WTC11 (cell line): ENCODE results near the gene PRC1. TPM values are rescaled to one million over a fixed set of nuclear protein-coding genes. Genes with fewer than 3 reads are reported as not detected.

Experiments used
- ATAC-seq: fragments of 200-7000 bp; cut with Tn5 transposase; 2 replicates; pipeline ENCODE4 v1.10.0; 2021; ENCODE audit warnings: mild to moderate bottlenecking, moderate library complexity
- CTCF ChIA-PET: fragments of 300-600 bp; sonication (Branson Sonifier 250); formaldehyde crosslinking; loops from one replicate; lab custom pipeline; 2021; ENCODE audit warnings: antibody characterized with exemption; lab: Charles Lee
- POLR2A ChIA-PET: fragments of 350-600 bp; sonication (Branson Sonifier 250); formaldehyde crosslinking; loops from one replicate; lab custom pipeline; 2021; ENCODE audit warnings: antibody characterized with exemption; lab: Charles Lee
- DNase-seq: peaks from one replicate; pipeline ENCODE4 v3.0.0; 2021; ENCODE audit warnings: low spot score
- H3K27ac Mint-ChIP-seq: 2 replicates; pipeline ENCODE4 v1.8.0; 2021; ENCODE audit warnings: mixed read lengths
- H3K27me3 Mint-ChIP-seq: 2 replicates; pipeline ENCODE4 v1.8.0; 2021; ENCODE audit warnings: low read depth, mild to moderate bottlenecking, moderate library complexity, mixed read lengths
- H3K36me3 Mint-ChIP-seq: 2 replicates; pipeline ENCODE4 v1.8.0; 2021; ENCODE audit warnings: mixed read lengths
- H3K4me1 Mint-ChIP-seq: 2 replicates; pipeline ENCODE4 v1.8.0; 2022; ENCODE audit warnings: mixed read lengths
- H3K4me3 Mint-ChIP-seq: 2 replicates; pipeline ENCODE4 v1.8.0; 2021; ENCODE audit warnings: mild to moderate bottlenecking, moderate library complexity, mixed read lengths
- H3K9me3 Mint-ChIP-seq: 2 replicates; pipeline ENCODE4 v1.8.0; 2021; ENCODE audit warnings: mixed read lengths
- ATF1 ChIP-seq: sonication (generic); formaldehyde crosslinking; IDR thresholded peaks from 2 replicates; pipeline ENCODE4 v1.8.1; 2023; ENCODE audit warnings: mild to moderate bottlenecking, moderate library complexity, missing genetic modification reagents
- CBFB ChIP-seq: sonication (generic); formaldehyde crosslinking; IDR thresholded peaks from 2 replicates; pipeline ENCODE4 v1.8.1; 2022; ENCODE audit warnings: mild to moderate bottlenecking, low read depth, missing genetic modification reagents
- CREB1 ChIP-seq: sonication (generic); formaldehyde crosslinking; IDR thresholded peaks from 2 replicates; pipeline ENCODE4 v1.8.0; 2023; ENCODE audit warnings: mild to moderate bottlenecking, missing genetic modification reagents
- GRHL2 ChIP-seq: fragments of 250-450 bp; sonication (Bioruptor Pico); IDR thresholded peaks from 2 replicates; pipeline ENCODE4 v1.8.0; 2022; ENCODE audit warnings: mild to moderate bottlenecking, moderate library complexity; ENCODE audit not compliant: insufficient replicate concordance, severe bottlenecking
- IRF1 ChIP-seq: sonication (generic); formaldehyde crosslinking; IDR thresholded peaks from 2 replicates; pipeline ENCODE4 v1.8.0; 2023; ENCODE audit warnings: missing genetic modification reagents
- NR1H2 ChIP-seq: sonication (generic); formaldehyde crosslinking; IDR thresholded peaks from 2 replicates; pipeline ENCODE4 v1.9.0; 2021; ENCODE audit warnings: mild to moderate bottlenecking, moderate library complexity, missing genetic modification reagents
- NR2C2 ChIP-seq: sonication (generic); formaldehyde crosslinking; IDR thresholded peaks from 2 replicates; pipeline ENCODE4 v1.8.0; 2022; ENCODE audit warnings: mild to moderate bottlenecking, missing genetic modification reagents
- PRRX2 ChIP-seq: fragments of 250-450 bp; sonication (Bioruptor Pico); IDR thresholded peaks from 2 replicates; pipeline ENCODE4 v1.8.0; 2021; ENCODE audit warnings: mild to moderate bottlenecking
- RELA ChIP-seq: sonication (generic); formaldehyde crosslinking; IDR thresholded peaks from 2 replicates; pipeline ENCODE4 v1.8.1; 2022; ENCODE audit warnings: missing genetic modification reagents, mild to moderate bottlenecking, borderline replicate concordance
- SMAD3 ChIP-seq: sonication (generic); formaldehyde crosslinking; IDR thresholded peaks from 2 replicates; pipeline ENCODE4 v1.8.0; 2022; ENCODE audit warnings: missing genetic modification reagents, mild to moderate bottlenecking, borderline replicate concordance
- SMAD4 ChIP-seq: sonication (generic); formaldehyde crosslinking; IDR thresholded peaks from 2 replicates; pipeline ENCODE4 v1.8.0; 2022; ENCODE audit warnings: mild to moderate bottlenecking, missing genetic modification reagents
- STAT6 ChIP-seq: sonication (generic); formaldehyde crosslinking; conservative IDR thresholded peaks from 2 replicates; pipeline ENCODE4 v1.8.1; 2023; ENCODE audit warnings: mild to moderate bottlenecking, low read depth, missing genetic modification reagents, moderate library complexity
- TEAD4 ChIP-seq: sonication (generic); formaldehyde crosslinking; IDR thresholded peaks from 2 replicates; pipeline ENCODE4 v1.8.0; 2022; ENCODE audit warnings: mild to moderate bottlenecking, missing genetic modification reagents
- ZNF263 ChIP-seq: sonication (generic); formaldehyde crosslinking; IDR thresholded peaks from 2 replicates; pipeline ENCODE4 v1.8.1; 2022; ENCODE audit warnings: low read depth, mild to moderate bottlenecking, moderate library complexity, missing genetic modification reagents
- ZNF317 ChIP-seq: sonication (generic); formaldehyde crosslinking; IDR thresholded peaks from 2 replicates; pipeline ENCODE4 v1.8.1; 2023; ENCODE audit warnings: low read depth, mild to moderate bottlenecking, moderate library complexity, missing genetic modification reagents, borderline replicate concordance
- ZNF532 ChIP-seq: fragments of 250-450 bp; sonication (Bioruptor Pico); IDR thresholded peaks from 2 replicates; pipeline ENCODE4 v1.9.0; 2021; ENCODE audit warnings: mild to moderate bottlenecking, borderline replicate concordance
- ZNF671 ChIP-seq: fragments of 250-450 bp; sonication (Bioruptor Pico); IDR thresholded peaks from 2 replicates; pipeline ENCODE4 v1.8.0; 2021; ENCODE audit warnings: mild to moderate bottlenecking
- total RNA-seq: library from RNA; stranded (reverse); gene quantifications from 3 replicates; pipeline ENCODE4 v1.2.3, GENCODE V29; 2021
- TF ChIP-seq, protein P1 (sequence below): sonication (generic); formaldehyde crosslinking; IDR thresholded peaks from 2 replicates; pipeline ENCODE4 v1.8.0; 2022; ENCODE audit warnings: missing genetic modification reagents
- TF ChIP-seq, protein P2 (sequence below): sonication (generic); formaldehyde crosslinking; IDR thresholded peaks from 2 replicates; pipeline ENCODE4 v1.8.0; 2023; ENCODE audit warnings: mild to moderate bottlenecking, missing genetic modification reagents
- TF ChIP-seq, protein P3 (sequence below): sonication (generic); formaldehyde crosslinking; conservative IDR thresholded peaks from 2 replicates; pipeline ENCODE4 v1.8.1; 2022; ENCODE audit warnings: mild to moderate bottlenecking, missing genetic modification reagents

PRC1 gene
- total RNA-seq, 1 experiment from 2014 or later = 130 TPM

- TF ChIP-seq NR2C2 (no peak), ZNF532 (CRISPR knock-in tag) (no peak), TEAD4 (CRISPR knock-in tag) (no peak), STAT6 (CRISPR knock-in tag) (no peak), SMAD4 (CRISPR knock-in tag) (no peak), PRRX2 (no peak), SMAD3 (CRISPR knock-in tag) (no peak)
- TF ChIP-seq, protein P1, sequence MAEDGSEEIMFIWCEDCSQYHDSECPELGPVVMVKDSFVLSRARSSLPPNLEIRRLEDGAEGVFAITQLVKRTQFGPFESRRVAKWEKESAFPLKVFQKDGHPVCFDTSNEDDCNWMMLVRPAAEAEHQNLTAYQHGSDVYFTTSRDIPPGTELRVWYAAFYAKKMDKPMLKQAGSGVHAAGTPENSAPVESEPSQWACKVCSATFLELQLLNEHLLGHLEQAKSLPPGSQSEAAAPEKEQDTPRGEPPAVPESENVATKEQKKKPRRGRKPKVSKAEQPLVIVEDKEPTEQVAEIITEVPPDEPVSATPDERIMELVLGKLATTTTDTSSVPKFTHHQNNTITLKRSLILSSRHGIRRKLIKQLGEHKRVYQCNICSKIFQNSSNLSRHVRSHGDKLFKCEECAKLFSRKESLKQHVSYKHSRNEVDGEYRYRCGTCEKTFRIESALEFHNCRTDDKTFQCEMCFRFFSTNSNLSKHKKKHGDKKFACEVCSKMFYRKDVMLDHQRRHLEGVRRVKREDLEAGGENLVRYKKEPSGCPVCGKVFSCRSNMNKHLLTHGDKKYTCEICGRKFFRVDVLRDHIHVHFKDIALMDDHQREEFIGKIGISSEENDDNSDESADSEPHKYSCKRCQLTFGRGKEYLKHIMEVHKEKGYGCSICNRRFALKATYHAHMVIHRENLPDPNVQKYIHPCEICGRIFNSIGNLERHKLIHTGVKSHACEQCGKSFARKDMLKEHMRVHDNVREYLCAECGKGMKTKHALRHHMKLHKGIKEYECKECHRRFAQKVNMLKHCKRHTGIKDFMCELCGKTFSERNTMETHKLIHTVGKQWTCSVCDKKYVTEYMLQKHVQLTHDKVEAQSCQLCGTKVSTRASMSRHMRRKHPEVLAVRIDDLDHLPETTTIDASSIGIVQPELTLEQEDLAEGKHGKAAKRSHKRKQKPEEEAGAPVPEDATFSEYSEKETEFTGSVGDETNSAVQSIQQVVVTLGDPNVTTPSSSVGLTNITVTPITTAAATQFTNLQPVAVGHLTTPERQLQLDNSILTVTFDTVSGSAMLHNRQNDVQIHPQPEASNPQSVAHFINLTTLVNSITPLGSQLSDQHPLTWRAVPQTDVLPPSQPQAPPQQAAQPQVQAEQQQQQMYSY (CRISPR knock-in tag) = no peak
- no peak overlapping the region for H3K4me3 Mint-ChIP-seq
- H3K27ac Mint-ChIP-seq = no peak overlapping the region
- no peak for DNase-seq
- no peak for ATAC-seq
- peaks cover 16% of the 10 kb centered on the region for H3K4me1 Mint-ChIP-seq
- H3K9me3 Mint-ChIP-seq = no peaks in the 10 kb centered on the region
- ChIA-PET POLR2A (no interaction called here), CTCF (interaction anchor here (1.0 to 6.2 kb wide), 4 partner anchors 20 to 288 kb away, joined by 3 to 264 read pairs (median 70); partner anchors contain the start of genes HDDC3 and UNC45A)
- H3K27me3 Mint-ChIP-seq = no peaks in the 10 kb centered on the region
- peaks cover 39% of the 10 kb centered on the region for H3K36me3 Mint-ChIP-seq
Observed at GRCh38 chr15:90959028-90959595, 35.2 kb downstream of the PRC1 start.

DNA sequence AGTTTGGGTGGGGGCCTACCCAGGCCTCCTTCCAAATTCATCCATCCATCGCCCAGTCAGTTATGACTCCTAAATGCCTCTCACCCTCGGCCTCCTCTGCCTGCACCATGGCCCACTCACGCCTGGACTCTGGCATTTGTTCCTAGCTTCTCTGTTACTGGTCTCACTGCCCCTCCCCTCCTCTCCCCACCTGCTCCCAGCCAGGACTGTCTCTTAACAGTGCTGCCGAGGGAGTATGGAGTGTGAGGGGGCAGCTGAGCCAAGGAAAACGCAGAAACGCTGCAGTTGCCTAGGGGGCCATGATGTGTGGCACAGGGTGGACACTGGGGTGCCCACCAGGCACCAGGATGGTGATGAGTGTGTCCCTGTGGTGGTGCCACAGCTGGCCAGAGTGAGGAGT is 36.5 kb downstream of the PRC1 start:
- peak overlapping the region; percentile 28; the same call in 1 of the 2 replicates for H3K27ac Mint-ChIP-seq
- DNase-seq = no peak
- ATAC-seq = no peak
- H3K36me3 Mint-ChIP-seq = peaks cover 32% of the 10 kb centered on the region
- TF ChIP-seq CBFB (CRISPR knock-in tag) (no peak), ATF1 (CRISPR knock-in tag) (no peak), ZNF317 (CRISPR knock-in tag) (no peak), SMAD4 (CRISPR knock-in tag) (no peak), RELA (no peak), IRF1 (CRISPR knock-in tag) (no peak), CREB1 (no peak), NR1H2 (CRISPR knock-in tag) (no peak), ZNF263 (CRISPR knock-in tag) (no peak), GRHL2 (no peak), ZNF671 (no peak)
- TF ChIP-seq, protein P2, sequence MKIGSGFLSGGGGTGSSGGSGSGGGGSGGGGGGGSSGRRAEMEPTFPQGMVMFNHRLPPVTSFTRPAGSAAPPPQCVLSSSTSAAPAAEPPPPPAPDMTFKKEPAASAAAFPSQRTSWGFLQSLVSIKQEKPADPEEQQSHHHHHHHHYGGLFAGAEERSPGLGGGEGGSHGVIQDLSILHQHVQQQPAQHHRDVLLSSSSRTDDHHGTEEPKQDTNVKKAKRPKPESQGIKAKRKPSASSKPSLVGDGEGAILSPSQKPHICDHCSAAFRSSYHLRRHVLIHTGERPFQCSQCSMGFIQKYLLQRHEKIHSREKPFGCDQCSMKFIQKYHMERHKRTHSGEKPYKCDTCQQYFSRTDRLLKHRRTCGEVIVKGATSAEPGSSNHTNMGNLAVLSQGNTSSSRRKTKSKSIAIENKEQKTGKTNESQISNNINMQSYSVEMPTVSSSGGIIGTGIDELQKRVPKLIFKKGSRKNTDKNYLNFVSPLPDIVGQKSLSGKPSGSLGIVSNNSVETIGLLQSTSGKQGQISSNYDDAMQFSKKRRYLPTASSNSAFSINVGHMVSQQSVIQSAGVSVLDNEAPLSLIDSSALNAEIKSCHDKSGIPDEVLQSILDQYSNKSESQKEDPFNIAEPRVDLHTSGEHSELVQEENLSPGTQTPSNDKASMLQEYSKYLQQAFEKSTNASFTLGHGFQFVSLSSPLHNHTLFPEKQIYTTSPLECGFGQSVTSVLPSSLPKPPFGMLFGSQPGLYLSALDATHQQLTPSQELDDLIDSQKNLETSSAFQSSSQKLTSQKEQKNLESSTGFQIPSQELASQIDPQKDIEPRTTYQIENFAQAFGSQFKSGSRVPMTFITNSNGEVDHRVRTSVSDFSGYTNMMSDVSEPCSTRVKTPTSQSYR (CRISPR knock-in tag) = no peak
- TF ChIP-seq, protein P3, sequence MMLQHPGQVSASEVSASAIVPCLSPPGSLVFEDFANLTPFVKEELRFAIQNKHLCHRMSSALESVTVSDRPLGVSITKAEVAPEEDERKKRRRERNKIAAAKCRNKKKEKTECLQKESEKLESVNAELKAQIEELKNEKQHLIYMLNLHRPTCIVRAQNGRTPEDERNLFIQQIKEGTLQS (CRISPR knock-in tag) = no peak
- H3K4me3 Mint-ChIP-seq = peak overlapping the region; percentile 71
- ChIA-PET CTCF (interaction anchor here (0.6 to 6.2 kb wide), 36 partner anchors 11 to 373 kb away, joined by 3 to 264 read pairs (median 7); partner anchors contain the start of genes FES, HDDC3, MAN2A2 and PRC1), POLR2A (interaction anchor here (0.9 to 2.1 kb wide), 4 partner anchors 9 to 75 kb away, joined by 3 to 10 read pairs (median 4); partner anchors contain the start of gene UNC45A)
- H3K9me3 Mint-ChIP-seq = no peaks in the 10 kb centered on the region
- no peaks in the 10 kb centered on the region for H3K27me3 Mint-ChIP-seq
- H3K4me1 Mint-ChIP-seq = peaks cover 16% of the 10 kb centered on the region
